PFSK-1 (cell line): Measurements from ENCODE around the gene MYBBP1A.

Experiments
- FOXP2 ChIP-seq: optimal IDR thresholded peaks from 2 replicates; pipeline ENCODE3; 2011; ENCODE audit warnings: borderline replicate concordance, control low read depth, inconsistent platforms; ENCODE audit not compliant: insufficient read depth; ENCODE audit errors: extremely low read length, extremely low read depth
- POLR2AphosphoS5 ChIP-seq: IDR thresholded peaks from 2 replicates; pipeline ENCODE4 v1.6.1; 2012; ENCODE audit warnings: low read depth, mild to moderate bottlenecking, control low read depth, low read length, moderate library complexity
- SIN3A ChIP-seq: IDR thresholded peaks from 2 replicates; pipeline ENCODE4 v1.6.1; 2012; ENCODE audit warnings: mild to moderate bottlenecking, low read length, moderate library complexity, borderline replicate concordance; ENCODE audit not compliant: insufficient read depth
- TAF1 ChIP-seq: IDR thresholded peaks from 2 replicates; pipeline ENCODE4 v1.6.1; 2012; ENCODE audit warnings: low read length, control low read depth, borderline replicate concordance; ENCODE audit not compliant: insufficient read depth
- TF ChIP-seq, protein P1 (sequence below), 2 experiments: IDR thresholded peaks; 2 replicates each; pipeline versions ENCODE4 v1.6.1 to v1.8.0; 2011 to 2012; ENCODE audit warnings: low read depth in 2 of 2, low read length in 2 of 2, control low read depth in 1 of 2, inconsistent platforms in 1 of 2, mild to moderate bottlenecking in 1 of 2, moderate library complexity in 1 of 2; ENCODE audit not compliant: insufficient read depth in 1 of 2

DNA sequence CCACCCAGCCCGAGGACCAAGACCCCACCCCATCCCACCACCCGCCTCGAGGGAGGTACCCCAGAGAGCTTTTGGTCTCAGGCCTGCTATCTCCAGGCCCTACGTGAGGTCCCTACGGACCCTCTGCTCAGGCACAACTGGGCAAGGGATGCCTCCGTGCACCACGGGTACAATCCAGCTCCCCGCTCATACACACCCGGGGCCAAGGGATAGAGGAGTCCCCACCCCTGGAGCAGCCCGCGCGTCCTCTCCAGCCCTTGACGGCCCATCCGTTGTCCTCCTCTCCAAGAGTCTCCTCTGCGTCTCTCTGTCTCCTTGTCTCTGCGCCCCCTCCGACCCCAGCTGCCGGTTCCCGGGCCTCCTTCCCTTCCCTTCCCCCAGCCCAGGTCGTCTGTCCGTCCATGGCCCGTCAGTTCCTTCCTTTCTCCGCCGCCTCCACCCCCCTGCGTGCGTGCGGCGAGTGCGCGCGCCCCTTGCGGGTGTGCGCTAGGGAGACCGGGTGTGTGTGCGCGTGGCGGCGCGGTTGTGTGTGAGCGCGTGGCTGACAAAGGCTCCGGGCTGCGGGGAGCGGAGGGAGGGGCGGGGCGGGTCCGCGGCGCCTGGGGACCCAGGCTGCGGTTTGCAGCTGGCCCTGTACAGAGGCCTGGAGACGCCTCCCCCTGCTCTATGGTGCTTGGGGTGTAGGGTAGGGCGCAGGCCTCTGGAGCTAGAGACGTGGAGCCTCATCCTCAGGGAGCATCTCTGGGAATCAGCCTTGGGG is 55.6 kb downstream of the MYBBP1A start:
- TF ChIP-seq, protein P1, sequence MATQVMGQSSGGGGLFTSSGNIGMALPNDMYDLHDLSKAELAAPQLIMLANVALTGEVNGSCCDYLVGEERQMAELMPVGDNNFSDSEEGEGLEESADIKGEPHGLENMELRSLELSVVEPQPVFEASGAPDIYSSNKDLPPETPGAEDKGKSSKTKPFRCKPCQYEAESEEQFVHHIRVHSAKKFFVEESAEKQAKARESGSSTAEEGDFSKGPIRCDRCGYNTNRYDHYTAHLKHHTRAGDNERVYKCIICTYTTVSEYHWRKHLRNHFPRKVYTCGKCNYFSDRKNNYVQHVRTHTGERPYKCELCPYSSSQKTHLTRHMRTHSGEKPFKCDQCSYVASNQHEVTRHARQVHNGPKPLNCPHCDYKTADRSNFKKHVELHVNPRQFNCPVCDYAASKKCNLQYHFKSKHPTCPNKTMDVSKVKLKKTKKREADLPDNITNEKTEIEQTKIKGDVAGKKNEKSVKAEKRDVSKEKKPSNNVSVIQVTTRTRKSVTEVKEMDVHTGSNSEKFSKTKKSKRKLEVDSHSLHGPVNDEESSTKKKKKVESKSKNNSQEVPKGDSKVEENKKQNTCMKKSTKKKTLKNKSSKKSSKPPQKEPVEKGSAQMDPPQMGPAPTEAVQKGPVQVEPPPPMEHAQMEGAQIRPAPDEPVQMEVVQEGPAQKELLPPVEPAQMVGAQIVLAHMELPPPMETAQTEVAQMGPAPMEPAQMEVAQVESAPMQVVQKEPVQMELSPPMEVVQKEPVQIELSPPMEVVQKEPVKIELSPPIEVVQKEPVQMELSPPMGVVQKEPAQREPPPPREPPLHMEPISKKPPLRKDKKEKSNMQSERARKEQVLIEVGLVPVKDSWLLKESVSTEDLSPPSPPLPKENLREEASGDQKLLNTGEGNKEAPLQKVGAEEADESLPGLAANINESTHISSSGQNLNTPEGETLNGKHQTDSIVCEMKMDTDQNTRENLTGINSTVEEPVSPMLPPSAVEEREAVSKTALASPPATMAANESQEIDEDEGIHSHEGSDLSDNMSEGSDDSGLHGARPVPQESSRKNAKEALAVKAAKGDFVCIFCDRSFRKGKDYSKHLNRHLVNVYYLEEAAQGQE (IDR thresholded peaks at IDR 0.05; ENCODE audit: insufficient read depth in 1 of 2, low read depth in 2 of 2, low read length in 2 of 2) = no peak
- TF ChIP-seq TAF1 = no peak
- TF ChIP-seq POLR2AphosphoS5 = no peak
- TF ChIP-seq SIN3A = no peak
- TF ChIP-seq FOXP2 = no peak
